Mesothelial cell of epicardium (in vitro differentiated cells): ENCODE measurements around the gene DBR1. TPM values are rescaled to one million over a fixed set of nuclear protein-coding genes. Genes with fewer than 3 reads are reported as not detected.

Experiments used
- DNase-seq, 2 experiments: peaks; one replicate each; pipeline ENCODE4 v3.0.0; 2021; ENCODE audit warnings: low spot score in 2 of 2; ENCODE audit not compliant: unreplicated experiment in 2 of 2
- H3K27ac Mint-ChIP-seq: 2 replicates; pipeline ENCODE4 v1.8.0; 2021; ENCODE audit warnings: mixed read lengths
- H3K27me3 Mint-ChIP-seq: 2 replicates; pipeline ENCODE4 v1.8.0; 2021; ENCODE audit warnings: low read depth, mixed read lengths
- H3K36me3 Mint-ChIP-seq: 2 replicates; pipeline ENCODE4 v1.8.0; 2021; ENCODE audit warnings: mixed read lengths
- H3K4me1 Mint-ChIP-seq: 2 replicates; pipeline ENCODE4 v1.8.0; 2021; ENCODE audit warnings: mixed read lengths
- H3K4me3 Mint-ChIP-seq: 2 replicates; pipeline ENCODE4 v1.8.0; 2021; ENCODE audit warnings: mild to moderate bottlenecking, moderate library complexity, mixed read lengths
- H3K9me3 Mint-ChIP-seq: 2 replicates; pipeline ENCODE4 v1.8.0; 2021; ENCODE audit warnings: mixed read lengths
- total RNA-seq: library from RNA; stranded (reverse); gene quantifications from 3 replicates; pipeline ENCODE4 v1.2.1, GENCODE V29; 2021
- TF ChIP-seq, protein P1 (sequence below): fragments of 200-600 bp; sonication (generic); IDR thresholded peaks from one replicate; pipeline ENCODE4 v1.5.0; 2021; ENCODE audit warnings: antibody characterized with exemption; ENCODE audit not compliant: unreplicated experiment

Gene DBR1
- total RNA-seq, 1 donor from 2014 or later, result 19.3 TPM

- DNase-seq, result no peak
- H3K9me3 Mint-ChIP-seq, result peaks cover 2% of the 10 kb centered on the region
- no peak overlapping the region for H3K27ac Mint-ChIP-seq
- peaks cover 3% of the 10 kb centered on the region for H3K4me1 Mint-ChIP-seq
- TF ChIP-seq, protein P1, sequence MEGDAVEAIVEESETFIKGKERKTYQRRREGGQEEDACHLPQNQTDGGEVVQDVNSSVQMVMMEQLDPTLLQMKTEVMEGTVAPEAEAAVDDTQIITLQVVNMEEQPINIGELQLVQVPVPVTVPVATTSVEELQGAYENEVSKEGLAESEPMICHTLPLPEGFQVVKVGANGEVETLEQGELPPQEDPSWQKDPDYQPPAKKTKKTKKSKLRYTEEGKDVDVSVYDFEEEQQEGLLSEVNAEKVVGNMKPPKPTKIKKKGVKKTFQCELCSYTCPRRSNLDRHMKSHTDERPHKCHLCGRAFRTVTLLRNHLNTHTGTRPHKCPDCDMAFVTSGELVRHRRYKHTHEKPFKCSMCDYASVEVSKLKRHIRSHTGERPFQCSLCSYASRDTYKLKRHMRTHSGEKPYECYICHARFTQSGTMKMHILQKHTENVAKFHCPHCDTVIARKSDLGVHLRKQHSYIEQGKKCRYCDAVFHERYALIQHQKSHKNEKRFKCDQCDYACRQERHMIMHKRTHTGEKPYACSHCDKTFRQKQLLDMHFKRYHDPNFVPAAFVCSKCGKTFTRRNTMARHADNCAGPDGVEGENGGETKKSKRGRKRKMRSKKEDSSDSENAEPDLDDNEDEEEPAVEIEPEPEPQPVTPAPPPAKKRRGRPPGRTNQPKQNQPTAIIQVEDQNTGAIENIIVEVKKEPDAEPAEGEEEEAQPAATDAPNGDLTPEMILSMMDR, result no peak
- H3K4me3 Mint-ChIP-seq, result no peak overlapping the region
- peaks cover 3% of the 10 kb centered on the region for H3K36me3 Mint-ChIP-seq
- no peaks in the 10 kb centered on the region for H3K27me3 Mint-ChIP-seq
Observed at GRCh38 chr3:138203938-138204337, 29.2 kb upstream of the DBR1 start.

- TF ChIP-seq, protein P1, result no peak
- DNase-seq, result no peak
- H3K36me3 Mint-ChIP-seq, result peaks cover 3% of the 10 kb centered on the region
- H3K9me3 Mint-ChIP-seq, result peaks cover 2% of the 10 kb centered on the region
- no peak overlapping the region for H3K27ac Mint-ChIP-seq
- no peak overlapping the region for H3K4me3 Mint-ChIP-seq
- no peaks in the 10 kb centered on the region for H3K4me1 Mint-ChIP-seq
- no peaks in the 10 kb centered on the region for H3K27me3 Mint-ChIP-seq
Observed at GRCh38 chr3:138202945-138203701, 28.4 kb upstream of the DBR1 start.

- Mint-ChIP-seq H3K27me3 (no peaks in the 10 kb centered on the region), H3K4me3 (no peak overlapping the region), H3K27ac (no peak overlapping the region), H3K9me3 (no peaks in the 10 kb centered on the region), H3K4me1 (peaks cover 4% of the 10 kb centered on the region), H3K36me3 (peaks cover 5% of the 10 kb centered on the region)
- TF ChIP-seq, protein P1, result no peak
- DNase-seq, result no peak
Observed at GRCh38 chr3:138200424-138200823, 25.7 kb upstream of the DBR1 start.

- no peak overlapping the region for H3K27ac Mint-ChIP-seq
Observed at GRCh38 chr3:138199851-138200250, 25.1 kb upstream of the DBR1 start.

GRCh38 chr3:138197524-138197923 is 22.8 kb upstream of the DBR1 start:
- H3K9me3 Mint-ChIP-seq, result no peaks in the 10 kb centered on the region
- peaks cover 6% of the 10 kb centered on the region for H3K36me3 Mint-ChIP-seq
- H3K4me3 Mint-ChIP-seq, result no peak overlapping the region
- TF ChIP-seq, protein P1, result no peak
- H3K27me3 Mint-ChIP-seq, result no peaks in the 10 kb centered on the region
- DNase-seq, result no peak
- no peak overlapping the region for H3K27ac Mint-ChIP-seq
- H3K4me1 Mint-ChIP-seq, result peaks cover 4% of the 10 kb centered on the region

More at GRCh38 chr3:138199851-138200250, 25.1 kb upstream of the DBR1 start:
- TF ChIP-seq, protein P1, result no peak
- peaks cover 5% of the 10 kb centered on the region for H3K36me3 Mint-ChIP-seq
- H3K4me1 Mint-ChIP-seq, result peaks cover 4% of the 10 kb centered on the region
- DNase-seq, result no peak
- no peak overlapping the region for H3K4me3 Mint-ChIP-seq
- no peaks in the 10 kb centered on the region for H3K9me3 Mint-ChIP-seq
- H3K27me3 Mint-ChIP-seq, result no peaks in the 10 kb centered on the region
